A673 (cell line): ENCODE results near the gene UBE2J2.

ENCODE experiments used
- EZH2 ChIP-seq: fragments of 200-600 bp; sonication (generic); IDR thresholded peaks from 2 replicates; pipeline ENCODE4 v1.6.1; 2017; ENCODE audit warnings: borderline replicate concordance, low read depth, mild to moderate bottlenecking, mixed read lengths, antibody characterized with exemption, low read length; ENCODE audit not compliant: poor library complexity, severe bottlenecking
- TF ChIP-seq, protein P1 (sequence below): fragments of 300-800, 200-600 bp; sonication (generic); conservative IDR thresholded peaks from 2 replicates; pipeline ENCODE4 v1.5.1; 2017; ENCODE audit warnings: low read depth, mild to moderate bottlenecking, antibody characterized with exemption, low read length, moderate library complexity, mixed read lengths

DNA sequence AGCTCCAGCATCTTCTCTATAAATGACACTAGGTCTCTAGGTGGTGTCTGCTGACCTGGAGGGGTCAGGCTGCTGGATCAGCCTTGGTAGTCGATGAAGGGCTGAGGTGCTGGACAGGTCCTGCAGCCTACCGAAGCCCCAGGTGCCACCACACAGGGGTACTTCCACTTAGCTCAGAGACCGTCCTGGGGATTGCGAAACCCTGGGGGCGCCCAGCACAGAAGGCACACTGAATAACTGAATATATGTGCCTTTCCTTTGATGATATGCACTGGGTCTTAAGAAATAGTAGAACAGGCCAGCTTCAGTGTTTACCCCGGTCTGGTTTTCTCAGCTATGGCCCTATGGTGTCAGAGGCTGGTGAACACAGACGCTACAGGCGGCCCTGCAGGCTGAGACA lies 10.9 kb downstream of the UBE2J2 start:
- TF ChIP-seq, protein P1, sequence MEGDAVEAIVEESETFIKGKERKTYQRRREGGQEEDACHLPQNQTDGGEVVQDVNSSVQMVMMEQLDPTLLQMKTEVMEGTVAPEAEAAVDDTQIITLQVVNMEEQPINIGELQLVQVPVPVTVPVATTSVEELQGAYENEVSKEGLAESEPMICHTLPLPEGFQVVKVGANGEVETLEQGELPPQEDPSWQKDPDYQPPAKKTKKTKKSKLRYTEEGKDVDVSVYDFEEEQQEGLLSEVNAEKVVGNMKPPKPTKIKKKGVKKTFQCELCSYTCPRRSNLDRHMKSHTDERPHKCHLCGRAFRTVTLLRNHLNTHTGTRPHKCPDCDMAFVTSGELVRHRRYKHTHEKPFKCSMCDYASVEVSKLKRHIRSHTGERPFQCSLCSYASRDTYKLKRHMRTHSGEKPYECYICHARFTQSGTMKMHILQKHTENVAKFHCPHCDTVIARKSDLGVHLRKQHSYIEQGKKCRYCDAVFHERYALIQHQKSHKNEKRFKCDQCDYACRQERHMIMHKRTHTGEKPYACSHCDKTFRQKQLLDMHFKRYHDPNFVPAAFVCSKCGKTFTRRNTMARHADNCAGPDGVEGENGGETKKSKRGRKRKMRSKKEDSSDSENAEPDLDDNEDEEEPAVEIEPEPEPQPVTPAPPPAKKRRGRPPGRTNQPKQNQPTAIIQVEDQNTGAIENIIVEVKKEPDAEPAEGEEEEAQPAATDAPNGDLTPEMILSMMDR, result no peak
- TF ChIP-seq EZH2, result no peak
